HG03521 (cell line): ENCODE data around the gene ST3GAL4.
"Not testable (repeated sequence)": the region's sequence is repeated elsewhere in the genome, so short reads cannot be mapped to it uniquely, and the experiment has no call there.

Experiments used
- ATAC-seq: cut with Tn5 transposase; IDR thresholded peaks from one replicate; pipeline ENCODE4 v1.9.1; 2021; ENCODE audit warnings: mild to moderate bottlenecking, moderate library complexity; ENCODE audit not compliant: unreplicated experiment

The ST3GAL4 gene

GRCh38 chr11:126355324-126355925 lies at the start of gene ST3GAL4:
Gene ST3GAL4, plus strand, starts transcription at chr11:126355686. Its CDS starts 50,470 bp downstream, at chr11:126406156.
- peak; percentile 48 for ATAC-seq

- peak; percentile 56 for ATAC-seq
These were observed 49.8 kb upstream of the ST3GAL4 start for GRCh38 chr11:126305699-126306098.

- no peak for ATAC-seq
These were observed 47.8 kb upstream of the ST3GAL4 start for GRCh38 chr11:126307706-126308105.

GRCh38 chr11:126308271-126308671 lies 47.2 kb upstream of the ST3GAL4 start:
- no peak for ATAC-seq

GRCh38 chr11:126308771-126309170 lies 46.7 kb upstream of the ST3GAL4 start:
- not testable (repeated sequence) for ATAC-seq

- ATAC-seq = peak; percentile 26
These were observed 45.1 kb upstream of the ST3GAL4 start for GRCh38 chr11:126310200-126310991.

- no peak for ATAC-seq
These were observed 44.5 kb upstream of the ST3GAL4 start for GRCh38 chr11:126310992-126311310.

GRCh38 chr11:126311401-126312291 lies 43.8 kb upstream of the ST3GAL4 start:
- peak; percentile 76 for ATAC-seq

- no peak for ATAC-seq
These were observed 42.5 kb upstream of the ST3GAL4 start for GRCh38 chr11:126312961-126313360.

GRCh38 chr11:126313826-126314225 lies 41.7 kb upstream of the ST3GAL4 start:
- no peak for ATAC-seq

- ATAC-seq = no peak
These were observed 38.1 kb upstream of the ST3GAL4 start for GRCh38 chr11:126317432-126317755.

- peak; percentile 25 for ATAC-seq
These were observed 37.5 kb upstream of the ST3GAL4 start for GRCh38 chr11:126317756-126318573.

GRCh38 chr11:126318574-126319373 lies 36.7 kb upstream of the ST3GAL4 start:
- ATAC-seq = peak; percentile 63

- ATAC-seq = no peak
These were observed 36.1 kb upstream of the ST3GAL4 start for GRCh38 chr11:126319374-126319740.

- ATAC-seq = no peak
These were observed 32.5 kb upstream of the ST3GAL4 start for GRCh38 chr11:126322996-126323395.

GRCh38 chr11:126327281-126328000 lies 28.0 kb upstream of the ST3GAL4 start:
- ATAC-seq = no peak

GRCh38 chr11:126328001-126328390 lies 27.5 kb upstream of the ST3GAL4 start:
- ATAC-seq = no peak

- no peak for ATAC-seq
These were observed 27.0 kb upstream of the ST3GAL4 start for GRCh38 chr11:126328444-126328843.

- ATAC-seq = no peak
These were observed 26.4 kb upstream of the ST3GAL4 start for GRCh38 chr11:126328938-126329643.
